ENCODE data around the gene AQP3.

AQP3 gene

GRCh38 chr9:33436445-33436844 is 10.9 kb downstream of the AQP3 start:
- Histone ChIP-seq H3K36me3 (ENCODE audit: insufficient read depth, low read length) (no peaks in the 10 kb centered on the region), H3K27ac (ENCODE audit: low read depth, low read length, poor library complexity, severe bottlenecking) (no peak overlapping the region), H4K20me1 (ENCODE audit: insufficient read depth, low read length) (no peaks in the 10 kb centered on the region), H3F3A (ENCODE audit: insufficient read depth, low read length) (no peaks in the 10 kb centered on the region), H2AFZ (ENCODE audit: low read length) (no peak overlapping the region), H3K79me2 (ENCODE audit: insufficient read depth, low read length) (no peaks in the 10 kb centered on the region), H3K4me2 (ENCODE audit: low read length) (no peak overlapping the region), H3K4me3 (ENCODE audit: low read depth, low read length, poor library complexity, severe bottlenecking) (no peak overlapping the region), H3K9me3 (ENCODE audit: low read length) (no peaks in the 10 kb centered on the region), H3K9ac (ENCODE audit: low read length) (no peak overlapping the region), H3K4me1 (ENCODE audit: insufficient read depth, low read length, severe bottlenecking) (no peaks in the 10 kb centered on the region), H3K9me2 (ENCODE audit: low read depth, low read length) (no peaks in the 10 kb centered on the region), H3K27me3 (ENCODE audit: insufficient read depth, low read length) (peaks cover 5% of the 10 kb centered on the region; the same call in 1 of the 2 replicates)
- no peak for TF ChIP-seq EZH2 (IDR thresholded peaks at IDR 0.05; ENCODE audit: borderline replicate concordance, low read length)
- TF ChIP-seq CTCF (IDR thresholded peaks at IDR 0.05; ENCODE audit: low read length) = no peak

DNA sequence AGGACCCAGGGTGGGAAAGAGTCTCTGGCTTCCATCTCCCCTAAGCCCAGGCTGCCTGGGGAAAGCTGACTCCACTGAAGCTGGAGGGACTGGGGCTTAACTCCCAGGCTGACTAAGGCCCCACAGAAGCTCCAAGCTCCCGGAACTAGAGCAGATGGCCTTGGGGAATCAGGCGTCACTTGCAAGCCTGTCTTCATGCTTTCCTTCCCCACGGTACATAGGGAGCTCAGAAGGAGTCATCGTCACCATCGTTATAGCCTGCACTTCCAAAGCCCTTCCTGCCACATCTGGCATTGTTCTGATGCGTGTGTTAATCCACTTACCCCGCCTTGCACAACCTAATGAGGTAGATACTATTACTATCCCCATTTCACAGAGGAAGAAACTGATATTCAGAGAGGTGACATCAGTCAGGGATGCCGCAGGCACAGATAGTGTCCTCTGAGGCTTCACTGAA is 11.5 kb downstream of the AQP3 start:
- no peaks in the 10 kb centered on the region for H3K9me3 ChIP-seq (ENCODE audit: low read length)
- peaks cover 5% of the 10 kb centered on the region; the same call in 1 of the 2 replicates for H3K27me3 ChIP-seq (ENCODE audit: insufficient read depth, low read length)
- no peak overlapping the region for H3K27ac ChIP-seq (ENCODE audit: low read depth, low read length, poor library complexity, severe bottlenecking)
- H2AFZ ChIP-seq (ENCODE audit: low read length) = no peak overlapping the region
- no peak overlapping the region for H3K4me3 ChIP-seq (ENCODE audit: low read depth, low read length, poor library complexity, severe bottlenecking)
- no peaks in the 10 kb centered on the region for H4K20me1 ChIP-seq (ENCODE audit: insufficient read depth, low read length)
- TF ChIP-seq EZH2 (IDR thresholded peaks at IDR 0.05; ENCODE audit: borderline replicate concordance, low read length) (no peak), CTCF (IDR thresholded peaks at IDR 0.05; ENCODE audit: low read length) (no peak)
- no peaks in the 10 kb centered on the region for H3K4me1 ChIP-seq (ENCODE audit: insufficient read depth, low read length, severe bottlenecking)
- H3K9ac ChIP-seq (ENCODE audit: low read length) = no peak overlapping the region
- H3K4me2 ChIP-seq (ENCODE audit: low read length) = no peak overlapping the region
- no peaks in the 10 kb centered on the region for H3K79me2 ChIP-seq (ENCODE audit: insufficient read depth, low read length)
- H3K9me2 ChIP-seq (ENCODE audit: low read depth, low read length) = no peaks in the 10 kb centered on the region
- no peaks in the 10 kb centered on the region for H3F3A ChIP-seq (ENCODE audit: insufficient read depth, low read length)
- H3K36me3 ChIP-seq (ENCODE audit: insufficient read depth, low read length) = no peaks in the 10 kb centered on the region

- Histone ChIP-seq H3K4me3 (ENCODE audit: low read depth, low read length, poor library complexity, severe bottlenecking) (no peak overlapping the region), H3K9me2 (ENCODE audit: low read depth, low read length) (no peaks in the 10 kb centered on the region), H3K27ac (ENCODE audit: low read depth, low read length, poor library complexity, severe bottlenecking) (no peak overlapping the region), H3F3A (ENCODE audit: insufficient read depth, low read length) (no peaks in the 10 kb centered on the region), H4K20me1 (ENCODE audit: insufficient read depth, low read length) (no peaks in the 10 kb centered on the region), H3K4me1 (ENCODE audit: insufficient read depth, low read length, severe bottlenecking) (no peaks in the 10 kb centered on the region), H3K36me3 (ENCODE audit: insufficient read depth, low read length) (no peaks in the 10 kb centered on the region), H3K27me3 (ENCODE audit: insufficient read depth, low read length) (peaks cover 4% of the 10 kb centered on the region; the same call in 1 of the 2 replicates), H3K9me3 (ENCODE audit: low read length) (no peaks in the 10 kb centered on the region), H3K79me2 (ENCODE audit: insufficient read depth, low read length) (no peaks in the 10 kb centered on the region), H3K4me2 (ENCODE audit: low read length) (no peak overlapping the region), H2AFZ (ENCODE audit: low read length) (no peak overlapping the region), H3K9ac (ENCODE audit: low read length) (no peak overlapping the region)
- no peak for TF ChIP-seq EZH2 (IDR thresholded peaks at IDR 0.05; ENCODE audit: borderline replicate concordance, low read length)
- no peak for TF ChIP-seq CTCF (IDR thresholded peaks at IDR 0.05; ENCODE audit: low read length)
Observed at GRCh38 chr9:33434317-33435105, 12.9 kb downstream of the AQP3 start.

Data from OCI-LY1 (cell line).